ENCODE results near the gene HIGD1B.

GRCh38 chr17:44840274-44840673 lies 7.4 kb upstream of the HIGD1B start:
- no peak for TF ChIP-seq CTCF (IDR thresholded peaks at IDR 0.05; ENCODE audit: low read length)
- TF ChIP-seq EZH2 (IDR thresholded peaks at IDR 0.05; ENCODE audit: borderline replicate concordance, low read length) = no peak

All from OCI-LY1 (cell line).